ENCODE measurements around the gene CD40.
"Not testable (repeated sequence)": the region's sequence is repeated elsewhere in the genome, so short reads cannot be mapped to it uniquely, and the experiment has no call there.

Gene CD40

DNA sequence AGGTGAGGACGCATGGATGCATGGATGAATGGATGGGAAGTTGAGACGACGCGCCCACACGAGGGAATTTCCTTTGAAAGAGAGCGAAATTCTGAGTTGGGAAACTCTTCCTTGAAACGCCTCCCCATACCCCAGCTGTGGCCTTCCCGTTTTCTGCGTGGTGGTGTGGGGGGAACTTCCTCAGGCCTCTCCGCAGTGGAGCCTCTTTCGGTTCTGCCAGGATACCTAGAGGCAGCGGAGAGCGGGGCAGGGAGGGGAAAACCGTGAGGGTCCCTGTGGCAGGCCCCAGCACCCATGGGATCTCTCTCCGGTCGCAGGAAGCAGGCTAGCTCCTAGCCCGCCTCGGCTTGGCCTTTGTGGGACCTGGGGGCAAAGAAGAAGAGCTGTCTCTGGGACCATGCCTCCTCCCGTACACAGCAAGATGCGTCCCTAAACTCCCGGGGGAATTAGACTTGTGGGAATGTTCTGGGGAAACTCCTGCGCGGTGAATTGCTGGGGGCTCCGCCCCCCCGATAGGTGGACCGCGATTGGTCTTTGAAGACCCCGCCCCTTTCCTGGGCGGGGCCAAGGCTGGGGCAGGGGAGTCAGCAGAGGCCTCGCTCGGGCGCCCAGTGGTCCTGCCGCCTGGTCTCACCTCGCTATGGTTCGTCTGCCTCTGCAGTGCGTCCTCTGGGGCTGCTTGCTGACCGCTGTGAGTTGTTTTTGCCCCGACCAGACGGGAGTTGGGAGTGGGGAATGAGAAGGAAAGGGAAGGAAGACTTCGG is at the start of gene CD40:
CD40 (plus strand) TSS at position 611 of the 764 bp plus-strand sequence; CDS start at position 641, 30 bp downstream.
- DNase-seq (ENCODE audit: low read depth in 2 of 2), result peak; percentile 43 to 45

DNA sequence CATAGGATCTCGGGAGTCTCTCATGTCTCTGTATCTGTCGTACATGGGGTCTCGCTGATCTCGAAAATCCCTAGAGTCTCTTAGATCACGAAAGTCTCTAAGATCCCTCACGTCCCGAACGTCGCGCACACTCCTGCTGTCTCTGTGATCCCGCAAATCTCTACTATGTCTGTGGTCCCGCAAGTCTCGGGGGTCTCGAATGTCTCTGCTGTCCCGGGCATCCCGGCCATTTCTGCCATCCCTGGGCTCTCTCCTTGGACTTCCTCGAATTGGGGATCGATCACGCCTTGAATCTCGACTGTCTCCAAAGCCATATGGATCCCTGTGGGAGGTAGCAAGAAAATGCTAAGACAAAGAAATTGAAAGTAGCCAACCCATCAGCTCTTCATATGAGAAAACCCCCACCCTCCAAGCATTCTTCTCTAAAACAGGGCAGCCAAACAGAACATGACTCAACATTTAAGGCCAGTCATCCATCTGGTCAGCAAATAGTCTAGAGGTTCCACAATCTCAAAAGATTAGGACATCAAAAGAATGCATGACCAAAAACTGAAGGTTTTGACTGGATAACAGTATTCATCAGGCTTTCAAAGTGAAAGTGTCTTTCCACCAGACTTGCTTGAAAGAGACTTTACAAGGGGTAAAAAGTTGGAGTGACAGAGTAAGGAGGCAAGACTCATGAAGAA is 47.8 kb upstream of the CD40 start:
- DNase-seq (ENCODE audit: low read depth in 2 of 2), result no peak

DNA sequence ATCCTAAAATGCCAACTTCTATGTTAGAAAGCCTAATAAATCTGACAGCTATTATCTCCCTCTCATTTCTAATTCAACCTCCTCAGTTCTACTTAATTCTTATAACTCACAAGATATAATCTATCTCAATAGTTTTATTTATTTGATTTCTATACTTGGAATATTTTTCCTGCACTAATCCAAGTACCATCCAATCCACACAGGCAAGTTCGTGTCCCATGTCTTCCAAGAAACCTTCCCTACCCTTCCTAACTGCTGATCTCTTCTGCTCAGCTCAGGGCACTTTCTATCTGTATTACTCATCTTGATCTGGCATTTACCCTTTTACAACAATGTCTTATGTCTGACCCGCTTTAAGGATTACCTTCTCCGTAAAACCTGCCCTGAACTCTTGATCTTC is 46.5 kb upstream of the CD40 start:
- no peak for DNase-seq (ENCODE audit: low read depth in 2 of 2)

DNA sequence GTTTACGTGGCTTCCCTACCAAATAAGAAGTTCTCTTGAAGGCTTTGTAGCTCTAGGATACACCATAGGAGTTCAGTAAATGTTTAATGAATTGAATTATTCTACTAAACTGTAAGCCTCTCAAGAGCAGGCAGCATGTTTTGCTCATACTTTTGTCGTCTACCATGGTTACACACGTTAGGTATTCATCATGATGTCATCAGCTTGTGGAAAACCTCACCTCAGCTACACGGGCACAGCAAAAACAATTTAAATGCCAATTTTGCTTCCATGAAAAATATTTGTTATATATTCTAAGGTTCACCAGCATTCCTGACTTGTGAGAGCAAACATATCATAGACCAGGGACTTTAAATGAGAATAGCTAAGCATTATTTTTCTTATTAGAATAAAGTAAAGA is 45.1 kb upstream of the CD40 start:
- no peak for DNase-seq (ENCODE audit: low read depth in 2 of 2)

DNA sequence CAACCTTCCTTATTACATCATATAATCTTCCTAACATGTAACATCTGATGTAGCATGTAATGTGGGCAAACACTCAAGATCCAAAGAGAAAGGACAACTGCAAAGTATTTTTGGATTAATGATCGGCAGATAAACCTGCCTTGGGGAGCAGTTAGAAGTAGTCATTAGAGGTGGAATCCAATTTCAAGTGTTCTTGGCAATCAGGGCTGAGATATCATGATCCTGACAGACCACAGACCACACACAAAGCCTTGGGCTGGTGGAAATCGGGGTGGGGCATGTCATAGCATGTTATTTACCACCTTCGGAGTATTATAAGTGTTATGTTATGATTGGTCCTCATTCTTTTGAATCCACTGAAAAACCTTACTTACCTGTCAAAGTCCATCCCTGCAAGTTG is 44.7 kb upstream of the CD40 start:
- DNase-seq (ENCODE audit: low read depth in 2 of 2), result no peak

DNA sequence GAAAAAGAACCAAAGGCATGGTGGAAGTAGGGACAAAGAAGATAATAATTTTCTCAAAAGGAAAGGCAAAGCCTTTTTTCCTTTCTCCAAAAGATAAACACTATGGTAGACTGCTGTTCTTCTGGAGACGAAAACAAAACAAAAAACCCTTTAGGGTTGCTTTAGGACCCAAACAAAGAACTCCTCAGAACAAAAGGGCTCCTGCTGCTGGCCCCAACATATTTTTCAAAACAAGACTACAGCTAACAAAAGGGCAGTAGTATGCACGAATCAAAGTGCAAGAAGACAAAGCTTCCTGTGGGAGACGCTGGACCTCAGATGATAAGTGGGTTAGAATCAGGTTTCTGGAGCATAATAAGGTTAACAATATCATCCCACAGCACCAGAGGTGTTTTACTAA is 44.1 kb upstream of the CD40 start:
- DNase-seq (ENCODE audit: low read depth in 2 of 2), result no peak

DNA sequence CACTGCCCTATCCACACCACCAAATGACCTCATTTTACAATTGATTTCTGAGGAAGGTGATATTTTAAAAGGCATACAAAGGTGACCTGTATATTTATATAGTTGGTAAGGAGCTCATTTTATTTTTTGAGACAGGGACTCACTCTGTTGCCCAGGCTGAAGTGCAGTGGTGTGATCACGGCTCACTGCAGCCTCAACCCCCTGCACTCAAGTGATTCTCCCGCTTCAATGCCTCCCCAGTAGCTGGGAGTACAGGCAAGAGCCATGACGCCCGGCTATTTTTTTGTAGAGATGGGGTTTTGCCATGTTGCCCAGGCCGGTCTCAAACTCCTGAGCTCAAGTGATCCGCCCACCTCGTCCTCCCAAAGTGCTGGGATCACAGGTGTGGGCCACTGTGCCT is 41.3 kb upstream of the CD40 start:
- no peak for DNase-seq (ENCODE audit: low read depth in 2 of 2)

DNA sequence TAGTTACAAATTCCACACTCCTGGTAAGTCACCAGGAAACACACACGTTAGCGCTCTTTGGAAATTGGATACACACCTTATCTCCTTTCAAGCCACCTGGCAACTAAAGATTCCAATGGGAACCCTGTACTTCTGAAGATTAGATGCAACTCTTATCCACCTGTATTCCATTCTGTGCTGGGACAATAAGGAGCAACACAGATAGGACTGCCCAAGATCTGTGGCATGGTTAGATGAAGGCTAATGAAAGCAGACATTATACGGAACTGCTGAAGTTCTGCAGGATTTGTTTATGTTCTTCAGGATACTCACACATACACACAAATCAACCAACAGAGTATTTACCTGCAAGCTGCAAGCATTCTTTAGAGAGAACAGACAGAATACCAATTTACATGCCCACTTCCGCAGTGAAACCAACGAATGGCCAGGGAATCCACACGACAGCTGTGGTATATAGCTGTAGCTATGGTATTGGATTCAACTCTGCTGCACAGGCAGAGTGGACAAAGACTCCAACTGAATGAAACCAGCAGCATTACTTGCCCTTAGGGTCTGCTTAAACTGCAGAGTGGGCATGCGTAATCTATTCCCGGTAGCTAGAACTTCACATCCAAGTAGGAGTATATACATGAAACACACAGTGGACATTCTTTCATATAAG is 40.3 kb upstream of the CD40 start:
- no peak for DNase-seq (ENCODE audit: low read depth in 2 of 2)

DNA sequence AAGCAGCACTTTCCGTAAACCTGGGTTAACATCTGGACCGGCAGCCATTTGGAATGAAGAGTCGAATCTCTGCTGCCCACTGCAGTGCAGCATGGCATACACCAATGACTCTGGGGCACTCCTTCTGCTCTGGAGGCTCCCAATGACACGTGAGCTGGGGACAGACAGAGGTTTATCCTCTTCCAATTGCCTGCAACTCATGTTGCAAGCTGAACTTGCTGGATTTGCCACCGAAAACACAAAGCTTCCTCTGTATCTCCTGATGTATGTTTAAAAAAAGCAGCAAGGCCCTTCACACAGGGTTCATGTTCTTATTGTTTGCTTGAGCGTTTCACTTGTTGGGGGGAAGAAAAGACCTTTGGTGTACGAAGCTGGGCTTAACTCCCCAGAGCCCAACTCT is 39.2 kb upstream of the CD40 start:
- no peak for DNase-seq (ENCODE audit: low read depth in 2 of 2)

DNA sequence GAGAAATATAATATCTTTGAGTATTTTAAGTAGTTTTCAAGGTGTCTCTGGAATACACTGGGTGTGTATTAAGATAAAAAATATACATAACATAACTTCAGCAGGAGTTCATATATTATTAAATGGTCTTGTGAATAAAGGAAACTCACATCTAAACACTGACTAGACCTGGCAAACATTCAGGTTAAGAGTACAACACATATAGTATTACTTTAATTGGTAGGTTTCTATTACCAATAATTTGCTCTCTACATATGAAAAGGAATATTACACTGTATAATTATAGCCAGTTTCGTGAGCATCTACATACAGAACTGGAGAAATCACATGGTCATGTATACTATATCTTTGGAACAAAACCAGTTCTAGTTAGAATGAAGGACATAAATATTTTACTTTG is 37.0 kb upstream of the CD40 start:
- no peak for DNase-seq (ENCODE audit: low read depth in 2 of 2)

DNA sequence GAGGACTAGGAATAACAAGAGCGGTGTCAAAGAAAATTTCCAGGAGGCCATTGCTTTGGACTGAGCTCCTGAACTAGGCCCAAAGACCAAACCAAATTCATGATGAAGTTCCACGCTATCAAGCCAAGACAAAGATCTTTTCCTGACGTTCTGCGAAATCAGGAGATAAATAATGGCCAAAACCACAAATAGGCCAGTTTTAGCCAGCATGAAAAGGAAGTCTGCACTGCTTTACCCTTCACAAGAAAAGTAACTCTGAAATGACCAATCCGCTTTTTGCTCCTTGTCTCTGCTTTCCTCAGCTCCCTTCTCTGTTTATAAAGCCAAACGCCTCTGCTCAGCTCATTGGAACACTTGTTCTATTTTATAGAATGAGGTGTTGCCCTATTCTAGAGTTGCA is 35.0 kb upstream of the CD40 start:
- no peak for DNase-seq (ENCODE audit: low read depth in 2 of 2)

DNA sequence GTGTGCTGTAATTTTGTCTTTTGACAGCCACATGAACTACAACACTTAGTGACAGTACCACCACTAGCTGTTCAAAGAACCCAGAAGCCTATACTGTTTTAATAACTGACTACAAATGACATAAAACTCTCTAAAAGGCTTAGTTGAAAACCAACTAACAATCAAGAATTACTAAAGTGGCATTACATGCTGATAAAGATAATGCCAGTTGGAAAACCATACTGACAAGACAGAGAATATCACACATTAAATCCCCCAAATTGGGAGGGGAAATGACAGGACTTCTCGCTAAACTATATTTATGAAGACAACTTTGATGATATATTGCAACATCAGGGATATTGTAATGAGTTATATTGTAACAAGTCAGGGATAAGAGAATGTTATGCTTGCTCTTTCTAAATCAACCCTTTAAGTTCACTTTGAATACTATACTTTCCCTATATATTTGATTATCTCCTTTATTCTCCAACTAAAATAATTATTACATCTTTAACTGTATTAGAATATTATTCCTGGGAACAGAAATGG is 34.5 kb upstream of the CD40 start:
- no peak for DNase-seq (ENCODE audit: low read depth in 2 of 2)

DNA sequence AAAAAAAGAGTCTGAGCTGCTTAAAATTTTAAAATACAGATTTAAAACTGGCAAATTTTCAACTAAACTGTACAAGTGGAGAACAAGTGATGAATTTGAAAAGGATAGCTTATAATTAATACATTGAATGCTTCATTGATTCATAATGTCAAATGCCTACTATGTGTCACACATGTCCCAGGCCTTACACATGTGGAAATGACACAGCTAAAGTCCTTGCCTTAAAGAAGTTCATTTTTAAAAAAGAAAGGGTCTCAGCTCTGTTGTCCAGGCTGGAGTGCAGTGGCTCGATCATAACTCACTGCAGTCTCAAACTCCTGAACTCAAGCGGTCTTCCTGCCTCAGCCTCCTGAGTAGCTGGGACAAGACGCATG is 33.3 kb upstream of the CD40 start:
- DNase-seq (ENCODE audit: low read depth in 2 of 2), result no peak

DNA sequence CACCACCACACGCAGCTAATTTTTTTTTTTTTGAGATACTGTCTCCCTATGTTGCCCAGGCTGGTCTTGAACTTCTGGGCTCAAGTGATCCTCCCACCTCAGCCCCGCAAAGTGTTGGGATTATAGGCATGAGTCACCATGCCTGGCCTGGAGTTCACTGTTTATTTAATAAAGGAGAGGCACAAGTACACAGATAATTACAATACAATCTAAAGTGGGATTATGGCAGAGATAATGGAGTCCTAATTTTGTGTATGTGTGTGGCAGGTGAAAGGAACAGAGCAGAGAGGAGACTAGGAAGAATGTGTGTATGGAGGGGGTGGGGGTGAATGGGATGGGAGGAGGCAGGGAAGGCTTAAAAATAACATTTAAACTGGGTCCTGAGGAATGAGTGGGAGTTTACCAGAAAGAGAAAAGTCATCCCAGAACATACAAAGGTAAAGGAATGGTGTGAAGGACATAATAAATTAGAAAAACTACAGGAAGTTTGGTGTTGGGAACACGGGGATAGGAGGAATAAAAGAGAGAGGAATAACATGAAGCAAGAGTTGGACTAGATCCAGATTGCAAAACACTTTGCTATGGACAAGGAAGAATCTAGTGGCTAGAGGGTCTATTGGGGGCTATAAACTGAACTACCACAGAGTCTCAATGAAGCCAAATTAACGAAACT is 32.8 kb upstream of the CD40 start:
- DNase-seq (ENCODE audit: low read depth in 2 of 2), result no peak

DNA sequence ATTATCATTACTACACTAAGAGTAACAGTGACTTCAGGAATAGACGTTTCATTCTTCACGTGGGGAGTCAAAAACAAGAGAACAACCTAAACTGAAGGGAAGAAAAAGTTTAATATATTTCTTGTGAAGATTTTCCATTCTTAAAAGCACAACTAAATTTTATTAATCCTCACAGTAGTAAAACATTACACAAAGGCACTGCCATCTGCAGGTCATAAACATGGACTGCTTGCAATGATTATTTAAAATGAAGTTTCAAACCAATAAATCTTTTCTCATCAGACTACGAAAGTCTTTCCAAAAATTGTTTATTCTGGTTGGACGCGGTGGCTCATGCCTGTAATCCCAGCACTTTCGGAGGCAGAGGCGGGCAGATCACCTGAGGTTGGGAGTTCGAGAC is 31.0 kb upstream of the CD40 start:
- DNase-seq (ENCODE audit: low read depth in 2 of 2), result no peak

DNA sequence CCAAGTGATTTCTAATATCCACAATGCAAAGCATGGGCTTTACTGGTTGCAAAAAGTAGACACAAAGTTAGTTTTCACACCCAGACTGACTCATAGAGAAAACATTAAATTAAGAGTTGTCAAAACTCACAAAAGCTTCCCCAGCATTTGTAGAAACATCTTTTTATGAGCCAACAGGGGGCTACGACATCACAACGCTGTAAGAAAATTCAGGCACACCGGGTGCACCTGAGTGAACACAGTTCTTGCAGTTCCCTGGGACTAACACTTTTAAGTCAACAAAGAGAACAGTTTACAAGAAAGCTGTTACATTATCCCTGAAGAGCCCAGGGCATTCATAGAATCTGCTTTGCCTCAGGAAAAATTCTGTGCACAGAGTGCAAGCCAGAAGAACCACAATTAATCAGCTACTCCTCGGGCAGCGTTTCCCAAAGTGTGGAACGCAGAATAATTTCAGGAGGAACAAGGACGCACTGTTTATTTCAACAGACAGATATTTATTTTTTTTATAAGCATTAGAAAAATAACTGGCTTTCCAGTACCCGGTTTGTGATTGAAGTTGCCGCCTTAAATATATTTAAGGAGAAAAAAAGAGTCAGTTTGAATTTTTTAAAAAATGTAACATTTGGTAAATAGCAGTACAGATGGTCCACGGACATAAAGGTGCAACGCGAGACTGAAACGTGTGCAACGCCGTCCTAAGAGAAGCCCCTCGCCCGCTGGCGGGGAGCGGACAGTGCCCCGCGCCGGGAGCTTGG is 29.5 kb upstream of the CD40 start:
- DNase-seq (ENCODE audit: low read depth in 2 of 2), result no peak

DNA sequence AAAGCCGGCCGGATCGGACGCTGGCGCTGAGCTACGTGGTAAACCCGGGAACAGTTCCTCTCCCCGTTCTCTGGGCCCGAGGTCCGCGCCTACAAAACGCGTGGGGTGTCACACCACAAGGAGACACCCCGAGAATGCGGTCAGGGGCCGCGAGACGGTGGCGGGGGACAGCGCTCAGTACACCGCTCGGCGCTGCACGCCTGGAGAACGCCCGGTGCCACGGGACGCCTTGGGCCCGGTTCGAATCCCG is 29.0 kb upstream of the CD40 start:
- peak in 1 of 2 donors; percentile 2 for DNase-seq (ENCODE audit: low read depth in 2 of 2)

DNA sequence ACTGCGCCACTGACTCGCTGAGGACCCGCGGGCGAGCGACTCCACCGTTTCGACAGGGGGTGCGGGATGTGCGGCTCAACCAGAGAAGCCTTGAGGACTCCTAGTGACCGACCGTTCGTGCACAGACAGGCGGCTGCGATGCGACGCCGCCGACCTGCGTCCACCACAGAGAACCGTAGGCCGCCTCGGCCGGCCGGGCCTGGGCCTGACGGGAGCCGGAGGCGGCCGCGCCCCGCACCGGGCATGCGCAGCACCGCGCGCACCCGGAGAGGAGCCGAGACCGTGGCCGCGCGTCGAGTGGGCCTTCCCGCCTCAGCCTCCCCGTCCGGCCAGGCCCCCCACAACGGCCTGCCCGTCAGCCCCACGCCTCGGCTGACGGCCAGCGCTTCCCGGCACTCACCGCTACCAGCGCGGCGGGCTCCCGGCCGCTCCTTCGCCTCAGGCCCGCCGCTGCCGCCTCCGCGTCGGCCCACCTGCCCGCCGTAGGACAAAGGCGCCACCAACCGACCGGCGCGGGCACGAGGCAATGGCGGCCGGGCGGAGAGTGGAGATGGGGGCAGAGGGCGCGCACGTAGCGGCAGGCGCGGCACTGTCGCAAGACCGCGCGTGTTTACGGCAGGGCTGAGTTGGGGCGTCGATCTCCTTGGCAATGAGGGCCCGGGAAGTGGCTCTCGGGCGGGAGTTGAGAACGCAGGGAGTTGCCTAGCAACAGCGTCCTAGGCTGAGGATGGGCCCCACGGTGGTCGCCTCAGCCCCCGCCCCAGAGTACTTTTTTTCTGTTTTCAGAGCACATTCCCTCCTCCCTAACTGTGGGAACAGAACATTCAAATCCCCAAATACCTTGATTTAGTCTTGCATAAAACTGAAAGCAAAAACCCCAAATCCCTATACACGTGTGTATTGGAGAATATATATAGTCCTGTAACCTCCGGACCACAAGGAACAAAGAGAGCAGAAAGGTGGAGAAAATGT is 28.4 kb upstream of the CD40 start, which contains the start of gene NCOA5:
NCOA5 (minus strand) TSS at position 546 of the 972 bp plus-strand sequence. CDS start 10,538 bp downstream, outside the sequence.
- peak; percentile 84 to 86 for DNase-seq (ENCODE audit: low read depth in 2 of 2)

DNA sequence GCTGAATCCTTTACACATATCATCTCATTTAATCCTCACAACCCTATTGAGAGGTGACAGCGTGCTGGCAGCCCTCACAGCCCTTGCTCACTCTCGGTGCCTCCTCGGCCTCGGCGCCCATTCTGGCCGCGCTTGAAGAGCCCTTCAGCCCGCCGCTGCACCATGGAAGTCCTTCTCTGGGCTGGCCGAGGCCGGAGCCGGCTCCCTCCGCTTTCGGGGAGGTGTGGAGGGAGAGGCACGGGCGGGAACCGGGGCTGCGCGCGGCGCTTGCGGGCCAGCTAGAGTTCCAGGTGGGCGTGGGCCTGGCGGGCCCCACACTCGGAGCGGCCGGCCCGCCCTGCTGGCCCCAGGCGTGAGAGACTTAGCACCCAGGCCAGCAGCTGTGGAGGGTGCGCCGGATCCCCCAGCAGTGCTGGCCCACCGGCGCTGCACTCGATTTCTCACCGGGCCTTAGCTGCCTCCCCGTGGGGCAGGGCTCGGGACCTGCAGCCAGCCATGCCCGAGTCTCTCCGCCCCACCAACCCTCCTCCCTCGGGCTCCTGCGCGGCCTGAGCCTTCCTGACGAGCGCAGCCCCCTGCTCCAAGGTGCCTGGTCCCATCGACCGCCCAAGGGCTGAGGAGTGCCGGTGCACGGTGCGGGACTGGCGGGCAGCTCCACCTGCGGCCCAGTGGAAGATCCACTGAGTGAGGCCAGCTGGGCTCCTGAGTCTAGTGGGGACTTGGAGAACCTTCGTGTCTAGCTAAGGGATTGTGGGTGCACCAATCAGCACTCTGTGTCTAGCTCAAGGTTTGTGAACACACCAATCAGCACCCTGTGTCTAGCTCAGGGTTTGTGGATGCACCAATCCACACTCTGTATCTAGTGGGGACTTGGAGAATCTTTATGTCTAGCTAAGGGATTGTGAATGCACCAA is 26.2 kb upstream of the CD40 start:
- DNase-seq (ENCODE audit: low read depth in 2 of 2), result not testable (repeated sequence)
